A549 (cell line): ENCODE data around the gene FUT3.

Experiments used
- RAD21 ChIP-seq, 2 experiments: fragments of >200 bp in 1 of 2; sonication (Bioruptor Twin) in 1 of 2; formaldehyde crosslinking in 1 of 2; IDR thresholded peaks in 1 of 2; conservative IDR thresholded peaks in 1 of 2; 2 replicates in 1 of 2; 3 replicates in 1 of 2; pipeline ENCODE4 v1.6.1; 2012 to 2018; ENCODE audit warnings: inconsistent platforms in 1 of 2
- TF ChIP-seq, protein P1 (sequence below): fragments of >200 bp; sonication (Bioruptor Twin); formaldehyde crosslinking; IDR thresholded peaks from 3 replicates; pipeline ENCODE4 v1.5.1; 2016

DNA sequence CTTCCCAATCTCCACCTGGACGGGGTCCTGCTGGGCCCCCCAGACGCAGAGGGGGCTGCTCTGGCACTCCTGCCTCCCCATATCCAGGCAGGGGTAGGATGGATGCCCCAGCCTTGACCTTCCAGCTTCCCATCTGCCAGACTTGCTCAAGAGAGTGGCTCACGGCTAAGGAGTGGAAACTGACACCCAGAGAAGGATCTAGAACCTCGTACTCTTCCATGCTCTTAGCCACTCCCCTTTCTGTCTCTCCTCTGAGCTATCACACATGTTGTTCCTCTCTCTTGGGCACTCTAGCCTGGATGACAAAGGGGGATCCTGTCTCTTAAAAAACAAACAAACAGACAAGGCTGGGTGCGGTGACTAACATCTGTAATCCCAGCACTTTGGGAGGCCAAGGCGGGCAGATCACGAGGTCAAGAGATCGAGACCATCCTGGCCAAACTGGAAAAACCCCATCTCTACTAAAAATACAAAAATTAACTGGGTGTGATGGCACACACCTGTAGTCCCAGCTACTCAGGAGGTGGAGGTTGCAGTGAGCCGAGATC, 31.2 kb upstream of the FUT3 start:
- TF ChIP-seq, protein P1, sequence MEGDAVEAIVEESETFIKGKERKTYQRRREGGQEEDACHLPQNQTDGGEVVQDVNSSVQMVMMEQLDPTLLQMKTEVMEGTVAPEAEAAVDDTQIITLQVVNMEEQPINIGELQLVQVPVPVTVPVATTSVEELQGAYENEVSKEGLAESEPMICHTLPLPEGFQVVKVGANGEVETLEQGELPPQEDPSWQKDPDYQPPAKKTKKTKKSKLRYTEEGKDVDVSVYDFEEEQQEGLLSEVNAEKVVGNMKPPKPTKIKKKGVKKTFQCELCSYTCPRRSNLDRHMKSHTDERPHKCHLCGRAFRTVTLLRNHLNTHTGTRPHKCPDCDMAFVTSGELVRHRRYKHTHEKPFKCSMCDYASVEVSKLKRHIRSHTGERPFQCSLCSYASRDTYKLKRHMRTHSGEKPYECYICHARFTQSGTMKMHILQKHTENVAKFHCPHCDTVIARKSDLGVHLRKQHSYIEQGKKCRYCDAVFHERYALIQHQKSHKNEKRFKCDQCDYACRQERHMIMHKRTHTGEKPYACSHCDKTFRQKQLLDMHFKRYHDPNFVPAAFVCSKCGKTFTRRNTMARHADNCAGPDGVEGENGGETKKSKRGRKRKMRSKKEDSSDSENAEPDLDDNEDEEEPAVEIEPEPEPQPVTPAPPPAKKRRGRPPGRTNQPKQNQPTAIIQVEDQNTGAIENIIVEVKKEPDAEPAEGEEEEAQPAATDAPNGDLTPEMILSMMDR = no peak
- TF ChIP-seq RAD21 (conservative IDR thresholded peaks at IDR 0.05 in 1 of 2, IDR thresholded peaks at IDR 0.05 in 1 of 2) = no peak
